SK-N-SH treated with all-trans-retinoic acid at 6 μM for 48 hours (cell line): ENCODE data around the gene CACNG1.

Experiments used
- ATAC-seq: fragments of 200-7000 bp; cut with Tn5 transposase; 3 replicates; pipeline ENCODE4 v1.9.1; 2020; ENCODE audit warnings: mild to moderate bottlenecking, moderate library complexity
- ARNTL ChIP-seq: fragments of 450-650 bp; formaldehyde crosslinking; IDR thresholded peaks from 2 replicates; pipeline ENCODE4 v1.5.0; 2020; ENCODE audit warnings: low read depth, mild to moderate bottlenecking, moderate library complexity, borderline replicate concordance
- BACH2 ChIP-seq: fragments of 250-450 bp; sonication (Bioruptor Pico); IDR thresholded peaks from 2 replicates; pipeline ENCODE4 v1.9.0; 2021; ENCODE audit warnings: mild to moderate bottlenecking, borderline replicate concordance
- CSDC2 ChIP-seq: fragments of 250-450 bp; sonication (Bioruptor Pico); IDR thresholded peaks from 2 replicates; pipeline ENCODE4 v1.5.0; 2020; ENCODE audit warnings: mild to moderate bottlenecking, moderate library complexity
- ESRRG ChIP-seq: fragments of 250-450 bp; sonication (Bioruptor Pico); IDR thresholded peaks from 2 replicates; pipeline ENCODE4 v1.6.1; 2021; ENCODE audit warnings: mild to moderate bottlenecking
- GLIS3 ChIP-seq: fragments of 250-450 bp; sonication (Bioruptor Pico); IDR thresholded peaks from 2 replicates; pipeline ENCODE4 v1.5.0; 2020; ENCODE audit warnings: mild to moderate bottlenecking, moderate library complexity
- ISL1 ChIP-seq: fragments of 250-450 bp; sonication (Bioruptor Pico); IDR thresholded peaks from 2 replicates; pipeline ENCODE4 v2.1.2; 2022; ENCODE audit warnings: mild to moderate bottlenecking, moderate library complexity
- PATZ1 ChIP-seq: fragments of 250-450 bp; sonication (Bioruptor Pico); IDR thresholded peaks from 2 replicates; pipeline ENCODE4 v1.8.0; 2020; ENCODE audit warnings: mild to moderate bottlenecking, moderate library complexity, borderline replicate concordance
- POU6F1 ChIP-seq: fragments of 250-450 bp; sonication (Bioruptor Pico); IDR thresholded peaks from 2 replicates; pipeline ENCODE4 v1.8.0; 2021; ENCODE audit warnings: low read depth, mild to moderate bottlenecking, moderate library complexity, borderline replicate concordance
- PPARA ChIP-seq: fragments of 250-450 bp; sonication (Bioruptor Pico); IDR thresholded peaks from 2 replicates; pipeline ENCODE4 v1.5.0; 2020; ENCODE audit warnings: mild to moderate bottlenecking, borderline replicate concordance
- RARB ChIP-seq: fragments of 250-450 bp; sonication (Bioruptor Pico); IDR thresholded peaks from 2 replicates; pipeline ENCODE4 v1.8.0; 2021; ENCODE audit warnings: mild to moderate bottlenecking, moderate library complexity
- SNAI2 ChIP-seq: fragments of 250-450 bp; sonication (Bioruptor Pico); IDR thresholded peaks from 2 replicates; pipeline ENCODE4 v1.5.0; 2020; ENCODE audit warnings: mild to moderate bottlenecking, moderate library complexity
- TCF4 ChIP-seq: fragments of 250-450 bp; sonication (Bioruptor Pico); IDR thresholded peaks from 2 replicates; pipeline ENCODE4 v1.8.0; 2021; ENCODE audit warnings: mild to moderate bottlenecking, moderate library complexity, borderline replicate concordance
- TOX ChIP-seq: fragments of 250-450 bp; sonication (Bioruptor Pico); IDR thresholded peaks from 2 replicates; pipeline ENCODE4 v1.8.0; 2021; ENCODE audit warnings: mild to moderate bottlenecking, moderate library complexity, borderline replicate concordance
- TSHZ2 ChIP-seq: fragments of 250-450 bp; sonication (Bioruptor Pico); IDR thresholded peaks from 2 replicates; pipeline ENCODE4 v1.5.0; 2020; ENCODE audit warnings: mild to moderate bottlenecking, moderate library complexity
- ZC3H10 ChIP-seq: fragments of 250-450 bp; sonication (Bioruptor Pico); IDR thresholded peaks from 2 replicates; pipeline ENCODE4 v1.5.1; 2021; ENCODE audit warnings: mild to moderate bottlenecking, moderate library complexity
- ZFP3 ChIP-seq: fragments of 250-450 bp; sonication (Bioruptor Pico); IDR thresholded peaks from 2 replicates; pipeline ENCODE4 v1.5.0; 2020; ENCODE audit warnings: mild to moderate bottlenecking, moderate library complexity
- ZFP30 ChIP-seq: fragments of 450-650 bp; formaldehyde crosslinking; IDR thresholded peaks from 2 replicates; pipeline ENCODE4 v1.5.0; 2022; ENCODE audit warnings: mild to moderate bottlenecking, moderate library complexity
- ZNF565 ChIP-seq: fragments of 450-650 bp; formaldehyde crosslinking; conservative IDR thresholded peaks from 2 replicates; pipeline ENCODE4 v1.5.0; 2020; ENCODE audit warnings: low read depth, mild to moderate bottlenecking, moderate library complexity
- ZNF70 ChIP-seq: fragments of 450-650 bp; formaldehyde crosslinking; IDR thresholded peaks from 2 replicates; pipeline ENCODE4 v1.5.0; 2020; ENCODE audit warnings: mild to moderate bottlenecking, moderate library complexity
- ZNF8 ChIP-seq: fragments of 450-650 bp; formaldehyde crosslinking; IDR thresholded peaks from 2 replicates; pipeline ENCODE4 v1.5.0; 2020; ENCODE audit warnings: mild to moderate bottlenecking, moderate library complexity
- TF ChIP-seq, protein P1 (sequence below): fragments of 250-450 bp; sonication (Bioruptor Pico); IDR thresholded peaks from 2 replicates; pipeline ENCODE4 v1.5.1; 2020; ENCODE audit warnings: low read depth, mild to moderate bottlenecking, moderate library complexity
- TF ChIP-seq, protein P2 (sequence below): fragments of 250-450 bp; sonication (Bioruptor Pico); IDR thresholded peaks from 2 replicates; pipeline ENCODE4 v1.5.1; 2021; ENCODE audit warnings: mild to moderate bottlenecking, moderate library complexity

The CACNG1 gene

GRCh38 chr17:67068999-67069398, 24.6 kb downstream of the CACNG1 start (continued):
- TF ChIP-seq, protein P1, sequence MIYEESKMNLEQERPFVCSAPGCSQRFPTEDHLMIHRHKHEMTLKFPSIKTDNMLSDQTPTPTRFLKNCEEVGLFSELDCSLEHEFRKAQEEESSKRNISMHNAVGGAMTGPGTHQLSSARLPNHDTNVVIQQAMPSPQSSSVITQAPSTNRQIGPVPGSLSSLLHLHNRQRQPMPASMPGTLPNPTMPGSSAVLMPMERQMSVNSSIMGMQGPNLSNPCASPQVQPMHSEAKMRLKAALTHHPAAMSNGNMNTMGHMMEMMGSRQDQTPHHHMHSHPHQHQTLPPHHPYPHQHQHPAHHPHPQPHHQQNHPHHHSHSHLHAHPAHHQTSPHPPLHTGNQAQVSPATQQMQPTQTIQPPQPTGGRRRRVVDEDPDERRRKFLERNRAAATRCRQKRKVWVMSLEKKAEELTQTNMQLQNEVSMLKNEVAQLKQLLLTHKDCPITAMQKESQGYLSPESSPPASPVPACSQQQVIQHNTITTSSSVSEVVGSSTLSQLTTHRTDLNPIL: no peak
- no peak for TF ChIP-seq SNAI2 (CRISPR knock-in tag)
- TF ChIP-seq ZFP3 (CRISPR knock-in tag): no peak

DNA sequence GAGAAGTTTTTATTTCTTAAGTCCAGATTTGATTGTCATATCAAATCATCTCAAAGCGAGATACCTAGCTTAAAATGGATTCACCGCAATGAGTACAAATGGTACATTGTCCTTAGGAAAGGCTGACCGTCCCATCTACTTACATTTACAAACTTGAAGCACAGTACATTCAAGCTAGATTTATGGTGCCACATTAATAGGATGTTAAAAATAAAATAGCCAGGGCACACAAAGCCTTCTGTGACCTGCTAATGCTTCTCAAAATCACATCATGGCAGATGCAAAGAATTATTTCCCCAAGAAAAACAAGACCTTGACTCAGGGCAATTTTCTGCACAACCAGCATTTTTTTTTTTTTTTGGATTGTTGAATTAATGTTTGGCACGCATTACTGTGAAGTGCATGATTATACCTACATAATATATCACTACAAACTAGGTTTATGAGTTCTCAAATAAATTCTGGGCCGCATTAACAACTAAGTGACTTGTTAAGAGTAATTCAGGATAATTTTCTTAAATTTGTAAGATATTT, 25.3 kb downstream of the CACNG1 start:
- ATAC-seq: no peak
- TF ChIP-seq ZFP30: no peak
- no peak for TF ChIP-seq RARB (CRISPR knock-in tag)
- TF ChIP-seq, protein P1: no peak
- TF ChIP-seq ZC3H10 (CRISPR knock-in tag): no peak
- no peak for TF ChIP-seq CSDC2 (CRISPR knock-in tag)
- TF ChIP-seq ISL1 (CRISPR knock-in tag): no peak
- no peak for TF ChIP-seq POU6F1 (CRISPR knock-in tag)
- TF ChIP-seq, protein P2, sequence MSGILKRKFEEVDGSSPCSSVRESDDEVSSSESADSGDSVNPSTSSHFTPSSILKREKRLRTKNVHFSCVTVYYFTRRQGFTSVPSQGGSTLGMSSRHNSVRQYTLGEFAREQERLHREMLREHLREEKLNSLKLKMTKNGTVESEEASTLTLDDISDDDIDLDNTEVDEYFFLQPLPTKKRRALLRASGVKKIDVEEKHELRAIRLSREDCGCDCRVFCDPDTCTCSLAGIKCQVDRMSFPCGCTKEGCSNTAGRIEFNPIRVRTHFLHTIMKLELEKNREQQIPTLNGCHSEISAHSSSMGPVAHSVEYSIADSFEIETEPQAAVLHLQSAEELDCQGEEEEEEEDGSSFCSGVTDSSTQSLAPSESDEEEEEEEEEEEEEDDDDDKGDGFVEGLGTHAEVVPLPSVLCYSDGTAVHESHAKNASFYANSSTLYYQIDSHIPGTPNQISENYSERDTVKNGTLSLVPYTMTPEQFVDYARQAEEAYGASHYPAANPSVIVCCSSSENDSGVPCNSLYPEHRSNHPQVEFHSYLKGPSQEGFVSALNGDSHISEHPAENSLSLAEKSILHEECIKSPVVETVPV (CRISPR knock-in tag): no peak
- no peak for TF ChIP-seq TCF4 (CRISPR knock-in tag)
- no peak for TF ChIP-seq TSHZ2 (CRISPR knock-in tag)
- TF ChIP-seq GLIS3 (CRISPR knock-in tag): no peak
- no peak for TF ChIP-seq BACH2 (CRISPR knock-in tag)
- no peak for TF ChIP-seq ZNF70
- no peak for TF ChIP-seq ZNF8 (CRISPR knock-in tag)
- no peak for TF ChIP-seq PPARA (CRISPR knock-in tag)
- no peak for TF ChIP-seq SNAI2 (CRISPR knock-in tag)
- no peak for TF ChIP-seq ZNF565 (CRISPR knock-in tag)

GRCh38 chr17:67071595-67071994, 27.2 kb downstream of the CACNG1 start:
- TF ChIP-seq ZNF70 (no peak), ZFP3 (CRISPR knock-in tag) (no peak), ARNTL (CRISPR knock-in tag) (no peak), CSDC2 (CRISPR knock-in tag) (no peak), ZFP30 (no peak), ESRRG (CRISPR knock-in tag) (no peak), RARB (CRISPR knock-in tag) (no peak), PATZ1 (CRISPR knock-in tag) (no peak), SNAI2 (CRISPR knock-in tag) (no peak), TOX (no peak), ISL1 (CRISPR knock-in tag) (no peak)
- TF ChIP-seq, protein P2 (CRISPR knock-in tag): no peak
- ATAC-seq: no peak
